WTC11 (cell line): ENCODE measurements around the gene LSM12. TPM values are rescaled to one million over a fixed set of nuclear protein-coding genes. Genes with fewer than 3 reads are reported as not detected.

Experiments
- ATAC-seq: fragments of 200-7000 bp; cut with Tn5 transposase; 2 replicates; pipeline ENCODE4 v1.10.0; 2021; ENCODE audit warnings: mild to moderate bottlenecking, moderate library complexity
- CTCF ChIA-PET: fragments of 300-600 bp; sonication (Branson Sonifier 250); formaldehyde crosslinking; loops from one replicate; lab custom pipeline; 2021; ENCODE audit warnings: antibody characterized with exemption; lab: Charles Lee
- POLR2A ChIA-PET: fragments of 350-600 bp; sonication (Branson Sonifier 250); formaldehyde crosslinking; loops from one replicate; lab custom pipeline; 2021; ENCODE audit warnings: antibody characterized with exemption; lab: Charles Lee
- DNase-seq: peaks from one replicate; pipeline ENCODE4 v3.0.0; 2021; ENCODE audit warnings: low spot score
- H3K27ac Mint-ChIP-seq: 2 replicates; pipeline ENCODE4 v1.8.0; 2021; ENCODE audit warnings: mixed read lengths
- H3K27me3 Mint-ChIP-seq: 2 replicates; pipeline ENCODE4 v1.8.0; 2021; ENCODE audit warnings: low read depth, mild to moderate bottlenecking, moderate library complexity, mixed read lengths
- H3K36me3 Mint-ChIP-seq: 2 replicates; pipeline ENCODE4 v1.8.0; 2021; ENCODE audit warnings: mixed read lengths
- H3K4me1 Mint-ChIP-seq: 2 replicates; pipeline ENCODE4 v1.8.0; 2022; ENCODE audit warnings: mixed read lengths
- H3K4me3 Mint-ChIP-seq: 2 replicates; pipeline ENCODE4 v1.8.0; 2021; ENCODE audit warnings: mild to moderate bottlenecking, moderate library complexity, mixed read lengths
- H3K9me3 Mint-ChIP-seq: 2 replicates; pipeline ENCODE4 v1.8.0; 2021; ENCODE audit warnings: mixed read lengths
- CBFB ChIP-seq: sonication (generic); formaldehyde crosslinking; IDR thresholded peaks from 2 replicates; pipeline ENCODE4 v1.8.1; 2022; ENCODE audit warnings: mild to moderate bottlenecking, low read depth, missing genetic modification reagents
- FOXP1 ChIP-seq: sonication (generic); formaldehyde crosslinking; IDR thresholded peaks from 2 replicates; pipeline ENCODE4 v1.8.0; 2022; ENCODE audit warnings: missing genetic modification reagents, mild to moderate bottlenecking, moderate library complexity, borderline replicate concordance
- GRHL2 ChIP-seq: fragments of 250-450 bp; sonication (Bioruptor Pico); IDR thresholded peaks from 2 replicates; pipeline ENCODE4 v1.8.0; 2022; ENCODE audit warnings: mild to moderate bottlenecking, moderate library complexity; ENCODE audit not compliant: insufficient replicate concordance, severe bottlenecking
- HMGXB4 ChIP-seq: sonication (generic); formaldehyde crosslinking; IDR thresholded peaks from 2 replicates; pipeline ENCODE4 v1.8.1; 2023; ENCODE audit warnings: mild to moderate bottlenecking, moderate library complexity, missing genetic modification reagents
- MAX ChIP-seq: sonication (generic); formaldehyde crosslinking; IDR thresholded peaks from 2 replicates; pipeline ENCODE4 v1.8.0; 2022; ENCODE audit warnings: mild to moderate bottlenecking, missing genetic modification reagents
- NFATC4 ChIP-seq: fragments of 250-450 bp; sonication (Bioruptor Pico); IDR thresholded peaks from 2 replicates; pipeline ENCODE4 v1.9.0; 2021; ENCODE audit warnings: mild to moderate bottlenecking
- NR1H2 ChIP-seq: sonication (generic); formaldehyde crosslinking; IDR thresholded peaks from 2 replicates; pipeline ENCODE4 v1.9.0; 2021; ENCODE audit warnings: mild to moderate bottlenecking, moderate library complexity, missing genetic modification reagents
- RELA ChIP-seq: sonication (generic); formaldehyde crosslinking; IDR thresholded peaks from 2 replicates; pipeline ENCODE4 v1.8.1; 2022; ENCODE audit warnings: missing genetic modification reagents, mild to moderate bottlenecking, borderline replicate concordance
- SP1 ChIP-seq: sonication (generic); formaldehyde crosslinking; conservative IDR thresholded peaks from 2 replicates; pipeline ENCODE4 v1.8.1; 2022; ENCODE audit warnings: missing genetic modification reagents
- ZBTB43 ChIP-seq: sonication (generic); formaldehyde crosslinking; IDR thresholded peaks from 2 replicates; pipeline ENCODE4 v1.8.1; 2023; ENCODE audit warnings: mild to moderate bottlenecking, missing genetic modification reagents
- ZNF396 ChIP-seq: fragments of 250-450 bp; sonication (Bioruptor Pico); IDR thresholded peaks from 2 replicates; pipeline ENCODE4 v1.8.0; 2021; ENCODE audit warnings: mild to moderate bottlenecking, moderate library complexity, borderline replicate concordance
- total RNA-seq: library from RNA; stranded (reverse); gene quantifications from 3 replicates; pipeline ENCODE4 v1.2.3, GENCODE V29; 2021
- TF ChIP-seq, protein P1 (sequence below): fragments of 200-600 bp; IDR thresholded peaks from 2 replicates; pipeline ENCODE4 v1.8.0; 2022; ENCODE audit warnings: antibody characterized with exemption
- TF ChIP-seq, protein P2 (sequence below): sonication (generic); formaldehyde crosslinking; IDR thresholded peaks from 2 replicates; pipeline ENCODE4 v1.8.1; 2022; ENCODE audit warnings: low read depth, mild to moderate bottlenecking, moderate library complexity, missing genetic modification reagents, borderline replicate concordance
- TF ChIP-seq, protein P3 (sequence below): sonication (generic); formaldehyde crosslinking; IDR thresholded peaks from 2 replicates; pipeline ENCODE4 v1.8.0; 2023; ENCODE audit warnings: missing genetic modification reagents, mild to moderate bottlenecking, borderline replicate concordance

LSM12 gene
- total RNA-seq, 1 experiment from 2014 or later = 102 TPM

GRCh38 chr17:43994272-43995149 lies 72.0 kb downstream of the LSM12 start:
- Mint-ChIP-seq H3K4me1 (peaks cover 8% of the 10 kb centered on the region), H3K27ac (no peak overlapping the region), H3K36me3 (no peaks in the 10 kb centered on the region)
- CTCF ChIA-PET = interaction anchor here (0.6 to 7.5 kb wide), 19 partner anchors 10 to 174 kb away, joined by 3 to 118 read pairs (median 5); partner anchors contain the start of gene NAGS
- DNase-seq = peak; percentile 85
- TF ChIP-seq SP1 (0 out of 2 replicates have a peak, but pooled peaks have one; percentile 27), RELA (CRISPR knock-in tag) (no peak), FOXP1 (CRISPR knock-in tag) (no peak), MAX (CRISPR knock-in tag) (peak; percentile 53; the same call in 1 of the 2 replicates), CBFB (CRISPR knock-in tag) (peak; percentile 62; the same call in 1 of the 2 replicates), HMGXB4 (CRISPR knock-in tag) (peak; percentile 76)
- TF ChIP-seq, protein P1, sequence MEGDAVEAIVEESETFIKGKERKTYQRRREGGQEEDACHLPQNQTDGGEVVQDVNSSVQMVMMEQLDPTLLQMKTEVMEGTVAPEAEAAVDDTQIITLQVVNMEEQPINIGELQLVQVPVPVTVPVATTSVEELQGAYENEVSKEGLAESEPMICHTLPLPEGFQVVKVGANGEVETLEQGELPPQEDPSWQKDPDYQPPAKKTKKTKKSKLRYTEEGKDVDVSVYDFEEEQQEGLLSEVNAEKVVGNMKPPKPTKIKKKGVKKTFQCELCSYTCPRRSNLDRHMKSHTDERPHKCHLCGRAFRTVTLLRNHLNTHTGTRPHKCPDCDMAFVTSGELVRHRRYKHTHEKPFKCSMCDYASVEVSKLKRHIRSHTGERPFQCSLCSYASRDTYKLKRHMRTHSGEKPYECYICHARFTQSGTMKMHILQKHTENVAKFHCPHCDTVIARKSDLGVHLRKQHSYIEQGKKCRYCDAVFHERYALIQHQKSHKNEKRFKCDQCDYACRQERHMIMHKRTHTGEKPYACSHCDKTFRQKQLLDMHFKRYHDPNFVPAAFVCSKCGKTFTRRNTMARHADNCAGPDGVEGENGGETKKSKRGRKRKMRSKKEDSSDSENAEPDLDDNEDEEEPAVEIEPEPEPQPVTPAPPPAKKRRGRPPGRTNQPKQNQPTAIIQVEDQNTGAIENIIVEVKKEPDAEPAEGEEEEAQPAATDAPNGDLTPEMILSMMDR = peak; percentile 92
- TF ChIP-seq, all 79 proteins: peak for 5
- Mint-ChIP-seq H3K9me3 (no peaks in the 10 kb centered on the region), H3K4me3 (peak overlapping the region; percentile 59), H3K27me3 (peaks cover 13% of the 10 kb centered on the region; the same call in 1 of the 2 replicates)
- POLR2A ChIA-PET = interaction anchor here (0.7 to 1.4 kb wide), 2 partner anchors 11 to 12 kb away, joined by 3 to 4 read pairs; no protein-coding TSS in a partner anchor
- ATAC-seq = peak; percentile 86

GRCh38 chr17:43992641-43993040 lies 73.8 kb downstream of the LSM12 start:
- no peak for DNase-seq
- CTCF ChIA-PET = interaction anchor here (0.7 to 7.5 kb wide), 5 partner anchors 9 to 54 kb away, joined by 3 to 118 read pairs (median 9); no protein-coding TSS in a partner anchor
- H3K27me3 Mint-ChIP-seq = peaks cover 13% of the 10 kb centered on the region; the same call in 1 of the 2 replicates
- H3K27ac Mint-ChIP-seq = no peak overlapping the region
- H3K4me1 Mint-ChIP-seq = peaks cover 4% of the 10 kb centered on the region; the same call in 1 of the 2 replicates
- POLR2A ChIA-PET = no interaction called here
- TF ChIP-seq, protein P2, sequence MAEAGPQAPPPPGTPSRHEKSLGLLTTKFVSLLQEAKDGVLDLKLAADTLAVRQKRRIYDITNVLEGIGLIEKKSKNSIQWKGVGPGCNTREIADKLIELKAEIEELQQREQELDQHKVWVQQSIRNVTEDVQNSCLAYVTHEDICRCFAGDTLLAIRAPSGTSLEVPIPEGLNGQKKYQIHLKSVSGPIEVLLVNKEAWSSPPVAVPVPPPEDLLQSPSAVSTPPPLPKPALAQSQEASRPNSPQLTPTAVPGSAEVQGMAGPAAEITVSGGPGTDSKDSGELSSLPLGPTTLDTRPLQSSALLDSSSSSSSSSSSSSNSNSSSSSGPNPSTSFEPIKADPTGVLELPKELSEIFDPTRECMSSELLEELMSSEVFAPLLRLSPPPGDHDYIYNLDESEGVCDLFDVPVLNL (CRISPR knock-in tag) = no peak
- TF ChIP-seq GRHL2 (CRISPR knock-in tag) (no peak), NFATC4 (CRISPR knock-in tag) (no peak), NR1H2 (no peak), ZNF396 (no peak), SP1 (no peak), ZBTB43 (CRISPR knock-in tag) (no peak)
- TF ChIP-seq, protein P3, sequence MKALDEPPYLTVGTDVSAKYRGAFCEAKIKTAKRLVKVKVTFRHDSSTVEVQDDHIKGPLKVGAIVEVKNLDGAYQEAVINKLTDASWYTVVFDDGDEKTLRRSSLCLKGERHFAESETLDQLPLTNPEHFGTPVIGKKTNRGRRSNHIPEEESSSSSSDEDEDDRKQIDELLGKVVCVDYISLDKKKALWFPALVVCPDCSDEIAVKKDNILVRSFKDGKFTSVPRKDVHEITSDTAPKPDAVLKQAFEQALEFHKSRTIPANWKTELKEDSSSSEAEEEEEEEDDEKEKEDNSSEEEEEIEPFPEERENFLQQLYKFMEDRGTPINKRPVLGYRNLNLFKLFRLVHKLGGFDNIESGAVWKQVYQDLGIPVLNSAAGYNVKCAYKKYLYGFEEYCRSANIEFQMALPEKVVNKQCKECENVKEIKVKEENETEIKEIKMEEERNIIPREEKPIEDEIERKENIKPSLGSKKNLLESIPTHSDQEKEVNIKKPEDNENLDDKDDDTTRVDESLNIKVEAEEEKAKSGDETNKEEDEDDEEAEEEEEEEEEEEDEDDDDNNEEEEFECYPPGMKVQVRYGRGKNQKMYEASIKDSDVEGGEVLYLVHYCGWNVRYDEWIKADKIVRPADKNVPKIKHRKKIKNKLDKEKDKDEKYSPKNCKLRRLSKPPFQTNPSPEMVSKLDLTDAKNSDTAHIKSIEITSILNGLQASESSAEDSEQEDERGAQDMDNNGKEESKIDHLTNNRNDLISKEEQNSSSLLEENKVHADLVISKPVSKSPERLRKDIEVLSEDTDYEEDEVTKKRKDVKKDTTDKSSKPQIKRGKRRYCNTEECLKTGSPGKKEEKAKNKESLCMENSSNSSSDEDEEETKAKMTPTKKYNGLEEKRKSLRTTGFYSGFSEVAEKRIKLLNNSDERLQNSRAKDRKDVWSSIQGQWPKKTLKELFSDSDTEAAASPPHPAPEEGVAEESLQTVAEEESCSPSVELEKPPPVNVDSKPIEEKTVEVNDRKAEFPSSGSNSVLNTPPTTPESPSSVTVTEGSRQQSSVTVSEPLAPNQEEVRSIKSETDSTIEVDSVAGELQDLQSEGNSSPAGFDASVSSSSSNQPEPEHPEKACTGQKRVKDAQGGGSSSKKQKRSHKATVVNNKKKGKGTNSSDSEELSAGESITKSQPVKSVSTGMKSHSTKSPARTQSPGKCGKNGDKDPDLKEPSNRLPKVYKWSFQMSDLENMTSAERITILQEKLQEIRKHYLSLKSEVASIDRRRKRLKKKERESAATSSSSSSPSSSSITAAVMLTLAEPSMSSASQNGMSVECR (CRISPR knock-in tag) = no peak
- TF ChIP-seq, all 79 proteins: peak for 0
- H3K4me3 Mint-ChIP-seq = no peak overlapping the region
- H3K9me3 Mint-ChIP-seq = no peaks in the 10 kb centered on the region
- ATAC-seq = no peak
- H3K36me3 Mint-ChIP-seq = no peaks in the 10 kb centered on the region
